ENCODE results near the gene EXT2. TPM values are rescaled to one million over a fixed set of nuclear protein-coding genes. Genes with fewer than 3 reads are reported as not detected.

Gene EXT2
- total RNA-seq, 1 experiment from 2014 or later: 39.1 TPM

DNA sequence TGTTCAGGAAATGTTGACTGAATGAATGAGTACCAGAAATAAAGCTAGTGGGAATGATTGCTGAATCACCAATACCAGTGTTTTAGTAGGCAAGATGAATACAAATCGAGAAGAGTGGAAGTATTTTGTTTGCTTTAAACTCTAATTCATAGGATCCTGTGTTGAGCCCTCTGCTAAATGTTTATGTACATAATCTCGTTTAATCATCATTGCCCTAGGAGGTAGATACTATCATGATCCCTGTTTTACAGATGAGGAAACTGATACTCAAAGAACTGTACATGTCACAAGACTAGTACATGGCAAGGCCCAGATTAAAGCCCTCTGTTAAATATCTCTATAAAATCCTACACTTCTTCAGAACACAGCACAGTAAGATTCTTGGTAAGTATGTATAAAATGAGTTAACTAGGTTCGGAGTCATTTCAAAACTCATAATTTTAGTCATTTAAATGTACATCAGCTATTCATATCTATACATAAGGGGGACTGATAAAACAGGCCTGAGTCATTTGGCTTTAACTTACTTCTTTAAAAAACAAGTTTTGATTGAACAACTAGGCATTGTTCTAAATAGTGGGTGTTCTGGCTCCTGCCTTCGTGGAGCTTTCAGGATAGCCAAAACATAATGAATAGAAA is 97.1 kb downstream of the EXT2 start (continued):
- TF ChIP-seq PRDM15 (CRISPR knock-in tag; IDR thresholded peaks at IDR 0.05) (no peak), ARID4B (CRISPR knock-in tag; IDR thresholded peaks at IDR 0.05; ENCODE audit: borderline replicate concordance) (no peak), ZSCAN18 (CRISPR knock-in tag; IDR thresholded peaks at IDR 0.05) (no peak), MAX (CRISPR knock-in tag; IDR thresholded peaks at IDR 0.05) (no peak)

DNA sequence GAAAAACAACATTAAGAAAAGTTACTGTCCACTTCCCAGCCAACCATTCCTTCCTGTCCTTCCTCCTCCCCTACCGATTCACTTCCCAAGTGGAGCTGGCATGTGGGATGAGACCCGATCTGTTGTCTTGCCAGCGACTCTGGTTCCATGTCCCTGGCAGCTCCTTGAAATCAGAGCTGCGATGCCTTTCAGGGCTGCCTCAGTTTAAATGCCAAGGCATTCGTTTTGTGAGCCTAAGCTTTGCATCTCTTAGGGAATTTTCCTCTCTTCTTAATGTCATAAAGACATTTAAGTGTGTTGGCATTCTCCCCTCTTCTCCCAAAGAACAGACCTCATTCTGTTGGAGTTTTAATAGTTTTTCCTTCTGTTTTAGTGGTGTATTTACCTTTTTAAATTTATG is 98.4 kb downstream of the EXT2 start:
- Mint-ChIP-seq H3K4me3 (no peak overlapping the region), H3K4me1 (peaks cover 41% of the 10 kb centered on the region), H3K9me3 (peaks cover 28% of the 10 kb centered on the region), H3K36me3 (peaks cover 39% of the 10 kb centered on the region), H3K27ac (no peak overlapping the region), H3K27me3 (ENCODE audit: low read depth) (no peaks in the 10 kb centered on the region; the same call in 1 of the 2 replicates)
- CTCF ChIA-PET: no interaction called here
- DNase-seq (ENCODE audit: low spot score) (no peak), ATAC-seq (no peak)
- POLR2A ChIA-PET: no interaction called here
- TF ChIP-seq ERG (CRISPR knock-in tag; IDR thresholded peaks at IDR 0.05) (no peak), MXD4 (CRISPR knock-in tag; IDR thresholded peaks at IDR 0.05; ENCODE audit: borderline replicate concordance) (no peak), E2F1 (CRISPR knock-in tag; IDR thresholded peaks at IDR 0.05) (no peak), ELF4 (CRISPR knock-in tag; IDR thresholded peaks at IDR 0.05; ENCODE audit: low read depth) (no peak), HMGA2 (CRISPR knock-in tag; IDR thresholded peaks at IDR 0.05) (no peak), SMAD4 (CRISPR knock-in tag; IDR thresholded peaks at IDR 0.05) (no peak), ATF1 (CRISPR knock-in tag; IDR thresholded peaks at IDR 0.05) (no peak), ZNF416 (CRISPR knock-in tag; IDR thresholded peaks at IDR 0.05) (no peak), ETV6 (CRISPR knock-in tag; IDR thresholded peaks at IDR 0.05) (no peak), MYBL2 (CRISPR knock-in tag; IDR thresholded peaks at IDR 0.05) (no peak)

Data from WTC11 (cell line).